Activated naive CD4-positive, alpha-beta T cell treated with anti-CD3 and anti-CD28 coated beads for 36 hours (primary cell): ENCODE measurements around the gene SPINT1. TPM values are rescaled to one million over a fixed set of nuclear protein-coding genes. Genes with fewer than 3 reads are reported as not detected.
A peak's percentile ranks its signal among the peaks of the same experiment; 100 is the strongest.

ENCODE experiments used
- CTCF ChIA-PET: fragments of 350-600 bp; sonication (Branson Sonifier 250); formaldehyde crosslinking; loops from one replicate; lab custom pipeline; 2021; ENCODE audit warnings: antibody characterized with exemption; lab: Charles Lee
- DNase-seq: peaks from one replicate; pipeline ENCODE4 v3.0.0-alpha.2; 2020
- H3K27ac Mint-ChIP-seq: one replicate; pipeline ENCODE4 v1.8.0; 2021; ENCODE audit warnings: mild to moderate bottlenecking, mixed read lengths
- H3K27me3 Mint-ChIP-seq: one replicate; pipeline ENCODE4 v1.8.0; 2021; ENCODE audit warnings: low read depth, mixed read lengths
- H3K36me3 Mint-ChIP-seq: one replicate; pipeline ENCODE4 v1.8.0; 2021; ENCODE audit warnings: low read depth, mixed read lengths
- H3K4me1 Mint-ChIP-seq: one replicate; pipeline ENCODE4 v1.8.0; 2021; ENCODE audit warnings: low read depth, mixed read lengths
- H3K4me3 Mint-ChIP-seq: one replicate; pipeline ENCODE4 v1.8.0; 2021; ENCODE audit warnings: mild to moderate bottlenecking, moderate library complexity, mixed read lengths
- H3K9me3 Mint-ChIP-seq: one replicate; pipeline ENCODE4 v1.8.0; 2021; ENCODE audit warnings: mixed read lengths
- intact Hi-C: fragments of 100-400 bp; cut with micrococcal nuclease; formaldehyde crosslinking; loops from one replicate; pipeline ENCODE4 v1.15.1; 2023
- total RNA-seq, 2 experiments: library from RNA; stranded (reverse); gene quantifications; one replicate each; pipeline ENCODE4 v1.2.3, GENCODE V29; 2021

Gene SPINT1, protein sequence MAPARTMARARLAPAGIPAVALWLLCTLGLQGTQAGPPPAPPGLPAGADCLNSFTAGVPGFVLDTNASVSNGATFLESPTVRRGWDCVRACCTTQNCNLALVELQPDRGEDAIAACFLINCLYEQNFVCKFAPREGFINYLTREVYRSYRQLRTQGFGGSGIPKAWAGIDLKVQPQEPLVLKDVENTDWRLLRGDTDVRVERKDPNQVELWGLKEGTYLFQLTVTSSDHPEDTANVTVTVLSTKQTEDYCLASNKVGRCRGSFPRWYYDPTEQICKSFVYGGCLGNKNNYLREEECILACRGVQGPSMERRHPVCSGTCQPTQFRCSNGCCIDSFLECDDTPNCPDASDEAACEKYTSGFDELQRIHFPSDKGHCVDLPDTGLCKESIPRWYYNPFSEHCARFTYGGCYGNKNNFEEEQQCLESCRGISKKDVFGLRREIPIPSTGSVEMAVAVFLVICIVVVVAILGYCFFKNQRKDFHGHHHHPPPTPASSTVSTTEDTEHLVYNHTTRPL
- total RNA-seq = 1 to 10 TPM; 4.5 to 4.7 TPM

DNA sequence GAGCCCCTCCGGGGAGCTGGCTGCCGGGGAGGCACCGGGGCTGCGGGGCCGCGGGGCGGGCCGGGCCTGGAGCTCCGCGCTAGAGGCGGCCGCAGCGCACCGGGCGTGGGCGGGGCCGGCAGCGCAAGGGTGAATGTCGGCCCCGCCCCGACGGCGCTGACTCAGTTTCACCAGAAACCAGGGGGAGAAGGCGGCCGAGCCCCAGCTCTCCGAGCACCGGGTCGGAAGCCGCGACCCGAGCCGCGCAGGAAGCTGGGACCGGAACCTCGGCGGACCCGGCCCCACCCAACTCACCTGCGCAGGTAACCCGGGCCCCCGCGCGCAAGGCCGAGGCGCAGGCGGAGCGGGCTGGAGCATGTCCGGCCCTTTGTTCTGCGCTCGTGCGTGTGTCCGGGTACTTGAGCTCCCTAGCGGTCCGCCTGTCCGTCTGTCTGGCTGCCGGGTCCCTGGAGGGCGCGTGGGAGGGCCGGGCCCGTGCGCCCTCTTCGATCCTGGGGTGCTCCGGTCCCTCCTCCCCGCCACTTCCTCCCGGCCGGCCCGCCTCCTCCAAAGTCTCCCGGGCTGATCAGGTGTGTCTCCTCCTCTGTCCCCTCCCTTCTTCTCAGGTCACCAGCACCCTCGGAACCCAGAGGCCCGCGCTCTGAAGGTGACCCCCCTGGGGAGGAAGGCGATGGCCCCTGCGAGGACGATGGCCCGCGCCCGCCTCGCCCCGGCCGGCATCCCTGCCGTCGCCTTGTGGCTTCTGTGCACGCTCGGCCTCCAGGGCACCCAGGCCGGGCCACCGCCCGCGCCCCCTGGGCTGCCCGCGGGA is at the start of gene SPINT1:
TSS of gene SPINT1 (plus strand) at position 164 of the 811 bp plus-strand sequence. CDS start at position 671, 507 bp downstream.
- CTCF ChIA-PET = interaction anchor here (0.8 to 8.2 kb wide), 6 partner anchors 14 to 165 kb away, joined by 3 to 76 read pairs (median 5); partner anchors contain the start of gene VPS18
- Mint-ChIP-seq H3K4me3 (peak within 1 kb of the TSS; percentile 80), H3K36me3 (peaks cover 3% of the 10 kb centered on the region), H3K9me3 (no peaks in the 10 kb centered on the region), H3K27me3 (peaks cover 12% of the 10 kb centered on the region), H3K4me1 (peaks cover 21% of the 10 kb centered on the region), H3K27ac (no peak within 1 kb of the TSS)
- intact Hi-C loops = loop anchor here (1.0 kb wide), 2 partner anchors 37 to 387 kb away; partner anchors contain the start of genes CHP1, DNAJC17 and ZFYVE19
- DNase-seq = peak; percentile 72

DNA sequence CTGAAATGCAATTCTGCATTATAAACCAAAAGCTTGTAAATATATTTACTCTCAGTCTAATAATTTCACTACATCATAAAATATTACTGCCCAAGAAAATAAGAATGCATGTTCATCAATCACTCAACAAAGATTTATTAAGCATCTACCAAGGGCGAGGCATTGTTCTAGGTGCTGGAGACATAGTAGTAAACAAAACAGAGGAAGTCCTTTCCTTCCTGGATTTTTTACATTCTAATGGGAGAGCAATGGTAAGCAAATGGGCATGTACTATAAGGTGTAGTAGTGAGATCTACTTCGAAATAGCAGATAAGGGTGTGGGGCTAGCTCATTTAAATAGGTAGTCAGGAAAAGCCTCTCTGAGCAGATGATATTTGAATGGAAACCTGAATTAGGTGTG is 47.8 kb upstream of the SPINT1 start:
- H3K27me3 Mint-ChIP-seq = no peaks in the 10 kb centered on the region
- H3K27ac Mint-ChIP-seq = no peak overlapping the region
- H3K4me1 Mint-ChIP-seq = peaks cover 39% of the 10 kb centered on the region
- CTCF ChIA-PET = no interaction called here
- H3K9me3 Mint-ChIP-seq = no peaks in the 10 kb centered on the region
- DNase-seq = no peak
- H3K36me3 Mint-ChIP-seq = peaks cover 15% of the 10 kb centered on the region
- intact Hi-C loops = no loop called here
- H3K4me3 Mint-ChIP-seq = no peak overlapping the region

DNA sequence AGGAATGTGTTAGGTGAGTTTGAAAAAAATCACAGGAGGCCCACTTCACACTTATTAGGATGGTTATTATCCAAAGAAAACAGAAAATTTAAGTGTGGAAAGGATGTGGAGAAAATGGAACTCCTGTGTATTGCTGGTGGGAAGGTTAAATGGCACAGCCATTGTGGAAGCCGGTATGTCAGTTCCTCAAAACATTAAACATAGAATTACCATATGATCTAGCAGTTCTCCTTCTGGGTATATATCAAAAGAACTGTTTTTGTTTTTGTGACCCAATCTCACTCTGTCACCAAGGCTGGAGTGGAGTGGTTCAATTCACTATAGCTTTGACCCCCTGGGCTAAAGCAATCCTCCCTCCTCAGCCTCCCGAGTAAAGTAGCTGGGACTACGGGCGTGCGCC is 47.3 kb upstream of the SPINT1 start:
- Mint-ChIP-seq H3K36me3 (peaks cover 17% of the 10 kb centered on the region), H3K4me1 (peaks cover 41% of the 10 kb centered on the region), H3K9me3 (no peaks in the 10 kb centered on the region), H3K27ac (no peak overlapping the region), H3K27me3 (no peaks in the 10 kb centered on the region), H3K4me3 (no peak overlapping the region)
- intact Hi-C loops = no loop called here
- CTCF ChIA-PET = interaction anchor here (1.1 kb wide), 2 partner anchors 10 to 14 kb away, joined by 3 read pairs; no protein-coding TSS in a partner anchor
- DNase-seq = no peak

DNA sequence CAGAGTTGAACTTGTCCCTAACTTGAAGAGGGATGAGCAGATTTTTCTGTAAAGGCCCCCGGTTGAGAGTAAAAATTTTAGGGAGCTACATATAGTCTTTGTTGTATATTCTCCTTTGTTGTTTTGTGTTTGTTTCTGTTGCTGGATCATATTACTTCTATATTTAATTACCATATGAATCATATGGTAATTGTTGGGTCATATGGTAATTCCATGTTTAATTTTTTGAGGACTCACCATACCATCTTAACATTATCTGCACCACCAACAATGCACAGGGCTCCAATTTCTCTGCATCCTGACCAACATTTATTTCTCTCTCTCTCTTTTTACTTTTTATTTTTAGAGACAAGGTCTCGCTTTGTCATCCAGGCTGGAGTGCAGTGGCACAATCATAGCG is 44.3 kb upstream of the SPINT1 start:
- Mint-ChIP-seq H3K36me3 (peaks cover 24% of the 10 kb centered on the region), H3K4me1 (peaks cover 42% of the 10 kb centered on the region), H3K4me3 (no peak overlapping the region), H3K9me3 (no peaks in the 10 kb centered on the region), H3K27ac (no peak overlapping the region), H3K27me3 (no peaks in the 10 kb centered on the region)
- DNase-seq = no peak
- CTCF ChIA-PET = interaction anchor here (0.6 kb wide), 1 partner anchor 22 kb away, joined by 4 read pairs; no protein-coding TSS in a partner anchor
- intact Hi-C loops = no loop called here

DNA sequence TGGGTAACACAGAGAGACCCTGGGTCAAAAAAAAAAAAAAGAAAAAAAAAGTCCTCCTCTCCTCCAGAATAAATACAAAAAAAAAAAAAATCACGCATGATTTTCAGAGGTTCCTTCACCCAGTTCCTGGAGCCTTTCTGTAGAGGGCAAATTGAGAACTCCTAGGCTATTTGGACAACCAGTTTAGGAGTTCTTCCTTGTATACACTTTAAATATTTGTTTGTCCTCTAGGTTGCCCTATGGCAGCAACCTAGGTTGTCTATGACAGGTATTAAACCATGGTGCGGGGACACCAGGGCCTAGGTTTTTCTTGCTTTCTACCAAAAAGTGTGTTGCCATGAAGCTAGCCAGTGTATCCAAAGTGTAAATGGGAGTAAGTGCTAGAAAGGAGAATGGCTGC is 40.8 kb upstream of the SPINT1 start:
- no peaks in the 10 kb centered on the region for H3K9me3 Mint-ChIP-seq
- CTCF ChIA-PET = interaction anchor here (0.6 to 1.2 kb wide), 6 partner anchors 16 to 118 kb away, joined by 3 to 6 read pairs (median 4); no protein-coding TSS in a partner anchor
- H3K36me3 Mint-ChIP-seq = peaks cover 24% of the 10 kb centered on the region
- DNase-seq = no peak
- H3K27me3 Mint-ChIP-seq = no peaks in the 10 kb centered on the region
- intact Hi-C loops = no loop called here
- H3K4me1 Mint-ChIP-seq = peaks cover 42% of the 10 kb centered on the region
- H3K27ac Mint-ChIP-seq = no peak overlapping the region
- H3K4me3 Mint-ChIP-seq = no peak overlapping the region

DNA sequence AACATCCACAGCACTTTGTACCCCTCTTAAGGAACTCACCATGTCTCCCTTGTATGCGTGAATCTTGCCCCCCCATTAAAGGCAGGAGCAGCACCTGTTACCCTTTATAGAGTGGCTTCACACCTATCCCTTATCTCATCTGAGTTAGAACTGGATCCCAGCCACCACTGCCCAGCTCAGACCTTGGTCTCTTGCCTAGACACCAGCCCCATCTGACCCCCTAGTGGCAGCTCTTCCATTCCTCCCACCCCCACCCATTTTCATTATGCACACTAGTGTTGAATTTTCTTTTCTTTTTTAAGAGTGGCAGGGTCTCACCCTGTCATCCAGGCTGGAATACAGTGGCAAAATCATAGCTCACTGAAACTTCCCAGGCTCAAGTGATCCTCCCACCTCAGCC is 40.2 kb upstream of the SPINT1 start:
- Mint-ChIP-seq H3K27me3 (no peaks in the 10 kb centered on the region), H3K27ac (no peak overlapping the region), H3K36me3 (peaks cover 21% of the 10 kb centered on the region), H3K4me3 (no peak overlapping the region), H3K4me1 (peaks cover 42% of the 10 kb centered on the region), H3K9me3 (no peaks in the 10 kb centered on the region)
- no peak for DNase-seq
- intact Hi-C loops = no loop called here
- CTCF ChIA-PET = interaction anchor here (0.6 to 1.2 kb wide), 8 partner anchors 16 to 215 kb away, joined by 3 to 6 read pairs (median 4); no protein-coding TSS in a partner anchor

DNA sequence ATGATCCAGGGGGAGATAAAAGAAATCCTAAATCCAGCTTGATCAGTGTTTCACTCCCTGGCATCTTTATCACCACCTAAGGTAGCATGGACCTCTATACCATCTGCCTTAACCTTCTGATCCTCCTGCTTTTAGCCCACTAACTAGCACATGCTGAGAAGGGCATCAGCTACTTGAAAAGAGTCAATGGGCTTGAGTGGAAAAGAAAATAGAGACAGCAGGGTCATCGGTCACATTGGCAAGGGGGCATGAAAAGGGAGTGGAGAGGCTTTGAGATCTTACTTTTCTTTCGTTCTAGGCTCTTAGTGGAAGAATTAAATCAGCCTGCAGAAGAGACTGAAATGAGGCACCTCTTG is 37.2 kb upstream of the SPINT1 start:
- intact Hi-C loops = loop anchor here (1.0 to 5.0 kb wide), 13 partner anchors 19 to 526 kb away; partner anchors contain the start of genes CHAC1, CHP1, EXD1 and INO80
- peak overlapping the region; percentile 93 for H3K27ac Mint-ChIP-seq
- H3K27me3 Mint-ChIP-seq = no peaks in the 10 kb centered on the region
- H3K9me3 Mint-ChIP-seq = no peaks in the 10 kb centered on the region
- H3K4me1 Mint-ChIP-seq = peaks cover 29% of the 10 kb centered on the region
- CTCF ChIA-PET = interaction anchor here (1.0 to 2.3 kb wide), 2 partner anchors 18 to 24 kb away, joined by 3 to 7 read pairs; no protein-coding TSS in a partner anchor
- no peak for DNase-seq
- H3K36me3 Mint-ChIP-seq = peaks cover 12% of the 10 kb centered on the region
- peak overlapping the region; percentile 86 for H3K4me3 Mint-ChIP-seq

DNA sequence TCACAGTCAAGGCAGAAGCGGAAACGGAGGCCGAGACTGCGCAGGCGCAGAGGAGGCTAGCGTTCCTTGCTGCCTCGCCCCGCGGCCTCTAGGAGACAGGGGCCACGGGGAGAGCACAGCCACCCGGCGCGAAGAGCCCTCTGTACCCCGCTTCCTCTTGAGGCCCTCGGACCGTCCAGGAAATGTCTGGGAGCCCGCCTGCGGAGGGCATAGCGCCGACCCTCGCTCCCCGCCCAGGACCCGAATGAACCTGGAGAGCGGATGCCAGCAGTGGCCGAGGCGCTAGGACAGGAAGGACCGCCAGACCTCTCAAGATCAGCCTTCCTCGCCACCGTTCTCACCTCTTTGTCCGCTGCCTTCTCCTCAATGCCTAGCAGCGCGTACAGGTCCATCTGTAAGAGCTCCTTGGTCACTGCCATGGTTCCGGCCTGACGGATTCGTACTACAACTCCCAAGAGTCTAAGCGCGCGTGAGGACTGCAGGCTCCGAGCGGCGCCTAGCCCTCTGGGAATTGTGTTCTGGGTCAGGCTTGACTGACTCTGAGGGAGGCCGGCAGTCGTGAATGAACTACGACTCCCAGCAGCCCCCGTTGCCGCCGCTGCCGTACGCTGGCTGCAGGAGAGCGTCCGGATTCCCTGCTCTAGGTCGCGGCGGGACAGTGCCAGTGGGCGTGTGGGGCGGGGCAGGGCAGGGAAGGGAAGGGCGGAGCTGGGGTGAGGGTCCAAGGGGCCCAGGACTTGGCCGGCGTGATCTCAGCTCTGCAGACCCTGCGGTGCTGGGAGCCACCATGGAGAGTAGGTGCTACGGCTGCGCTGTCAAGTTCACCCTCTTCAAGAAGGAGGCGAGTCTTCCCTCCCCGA is 36.6 kb upstream of the SPINT1 start, which contains the start of the genes DNAJC17 and ZFYVE19:
TSS of gene DNAJC17 (minus strand) at position 446 of the 860 bp plus-strand sequence. CDS start at position 419, 27 bp downstream.
TSS of gene ZFYVE19 (plus strand) at position 62 of the 860 bp plus-strand sequence. CDS start at position 563, 501 bp downstream.
- intact Hi-C loops = loop anchor here (1.0 to 5.0 kb wide), 13 partner anchors 20 to 525 kb away; partner anchors contain the start of genes CHAC1, CHP1, EXD1 and INO80
- Mint-ChIP-seq H3K27ac (peak within 1 kb of the TSS; percentile 93), H3K4me3 (peak within 1 kb of the TSS; percentile 86), H3K36me3 (peaks cover 7% of the 10 kb centered on the region), H3K27me3 (no peaks in the 10 kb centered on the region), H3K4me1 (peaks cover 23% of the 10 kb centered on the region), H3K9me3 (no peaks in the 10 kb centered on the region)
- CTCF ChIA-PET = interaction anchor here (0.7 to 2.3 kb wide), 3 partner anchors 24 to 53 kb away, joined by 3 to 7 read pairs (median 4); no protein-coding TSS in a partner anchor
- peak; percentile 97 for DNase-seq

DNA sequence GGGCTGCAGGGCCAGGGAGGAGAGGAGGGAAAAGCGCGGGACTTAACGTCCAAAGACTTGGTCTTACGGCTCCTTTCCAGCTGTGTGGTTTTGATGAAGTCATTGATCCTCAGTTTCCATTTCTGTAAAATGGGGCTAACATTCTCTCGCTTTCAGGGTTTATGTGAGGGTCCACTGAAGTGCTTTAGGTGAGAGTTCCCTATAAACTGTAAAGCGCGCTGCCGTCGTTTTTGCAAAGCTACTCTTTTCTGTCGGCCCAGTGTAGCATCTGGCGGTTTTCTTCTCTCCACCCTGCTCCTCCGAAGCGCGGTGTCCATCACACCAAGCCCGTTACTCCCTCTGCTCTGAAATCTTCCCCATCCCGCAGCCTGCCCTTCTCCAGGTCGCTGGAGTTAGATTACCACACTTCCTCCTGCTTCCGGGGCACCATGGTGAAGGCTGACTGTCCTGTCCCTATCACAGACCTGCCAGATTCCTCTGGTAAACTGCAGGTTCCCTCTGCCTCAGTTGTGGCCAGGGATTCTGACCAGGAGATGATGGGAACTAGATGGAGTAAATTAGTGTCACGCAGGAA is 35.9 kb upstream of the SPINT1 start:
- intact Hi-C loops = loop anchor here (1.0 to 5.0 kb wide), 13 partner anchors 21 to 524 kb away; partner anchors contain the start of genes CHAC1, CHP1, EXD1 and INO80
- Mint-ChIP-seq H3K4me1 (peaks cover 23% of the 10 kb centered on the region), H3K9me3 (no peaks in the 10 kb centered on the region), H3K27me3 (no peaks in the 10 kb centered on the region), H3K4me3 (peak overlapping the region; percentile 86), H3K36me3 (peaks cover 6% of the 10 kb centered on the region), H3K27ac (peak overlapping the region; percentile 58)
- no peak for DNase-seq
- CTCF ChIA-PET = interaction anchor here (0.7 to 2.3 kb wide), 3 partner anchors 25 to 52 kb away, joined by 3 to 7 read pairs (median 4); no protein-coding TSS in a partner anchor

DNA sequence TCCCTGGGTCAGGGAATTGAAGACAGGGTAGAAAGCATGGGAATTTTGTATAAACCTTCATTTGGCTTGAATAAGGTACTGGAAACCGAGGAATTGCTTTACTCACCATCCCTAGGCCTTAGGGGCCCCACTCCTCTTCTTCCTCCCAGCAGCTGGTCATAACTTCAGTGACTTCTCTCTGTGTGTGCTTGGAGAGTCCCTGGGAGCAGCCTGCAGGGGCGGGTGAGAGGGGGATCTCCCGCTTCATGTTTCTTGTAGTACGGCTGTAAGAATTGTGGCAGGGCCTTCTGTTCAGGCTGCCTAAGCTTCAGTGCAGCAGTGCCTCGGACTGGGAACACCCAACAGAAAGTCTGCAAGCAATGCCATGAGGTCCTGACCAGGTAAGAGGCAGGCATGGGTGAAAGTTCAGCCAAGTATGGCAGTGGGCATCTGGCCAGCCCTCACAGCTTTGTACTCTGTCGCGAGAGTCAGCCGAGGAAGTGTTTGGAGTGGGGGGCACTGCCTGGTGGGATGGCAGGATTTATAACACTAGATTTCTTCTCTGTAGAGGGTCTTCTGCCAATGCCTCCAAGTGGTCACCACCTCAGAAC is 34.9 kb upstream of the SPINT1 start:
- peak; percentile 10 for DNase-seq
- Mint-ChIP-seq H3K9me3 (no peaks in the 10 kb centered on the region), H3K36me3 (peaks cover 9% of the 10 kb centered on the region), H3K4me1 (peaks cover 19% of the 10 kb centered on the region), H3K27me3 (no peaks in the 10 kb centered on the region), H3K27ac (no peak overlapping the region), H3K4me3 (peak overlapping the region; percentile 86)
- CTCF ChIA-PET = interaction anchor here (0.5 to 2.3 kb wide), 2 partner anchors 26 to 52 kb away, joined by 3 to 7 read pairs; no protein-coding TSS in a partner anchor
- intact Hi-C loops = loop anchor here (5.0 kb wide), 2 partner anchors 423 to 427 kb away; partner anchors contain the start of genes CHP1, EXD1 and KNSTRN
